ENCODE results near the gene SPRY2. TPM values are rescaled to one million over a fixed set of nuclear protein-coding genes. Genes with fewer than 3 reads are reported as not detected.

The SPRY2 gene
- total and polyA plus RNA-seq, 2 donors (not counting 3 experiments of a cell fraction or from before 2014, with no cell fraction given), result 26.2 to 52.3 TPM

DNA sequence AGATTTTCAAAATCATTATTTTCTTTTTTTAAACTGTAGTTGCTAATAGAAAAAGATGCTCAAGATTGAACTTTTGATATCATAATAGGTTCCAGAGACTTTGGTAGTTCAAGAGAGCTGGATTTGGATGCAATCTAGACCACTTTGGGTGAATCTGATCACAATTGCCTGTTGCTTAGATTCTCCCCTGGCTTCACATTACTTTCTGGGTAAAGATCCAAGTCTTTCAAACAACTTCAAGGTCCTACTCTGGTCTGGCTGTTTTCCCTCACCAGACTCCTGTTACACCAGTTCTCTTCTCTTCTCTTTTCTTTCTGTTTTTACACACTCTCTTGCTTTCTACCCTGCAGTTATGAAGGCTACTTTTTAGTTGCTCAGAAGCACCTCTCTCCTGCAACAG is 7.4 kb upstream of the SPRY2 start:
- H3K27me3 ChIP-seq (ENCODE audit: control insufficient read depth in 2 of 2, insufficient read depth in 2 of 2, low read length in 2 of 2), result no peaks in the 10 kb centered on the region
- H3K36me3 ChIP-seq (ENCODE audit: control insufficient read depth in 2 of 2, extremely low read depth in 1 of 2, insufficient read depth in 2 of 2, low read length in 2 of 2), result no peaks in the 10 kb centered on the region
- H3K4me2 ChIP-seq (ENCODE audit: insufficient read depth, low read length), result no peak overlapping the region
- H3K9me3 ChIP-seq (replicated peaks; ENCODE audit: control insufficient read depth, insufficient read depth, low read length), result no peaks in the 10 kb centered on the region
- no peaks in the 10 kb centered on the region for H3K9me1 ChIP-seq (replicated peaks; ENCODE audit: control insufficient read depth, extremely low read depth, insufficient read depth, low read length)
- ChIA-PET CTCF (interaction anchor here (1.2 kb wide), 1 partner anchor 670 kb away, joined by 4 read pairs; no protein-coding TSS in a partner anchor), POLR2A (interaction anchor here (0.7 kb wide), 1 partner anchor 256 kb away, joined by 3 read pairs; no protein-coding TSS in a partner anchor)
- no peaks in the 10 kb centered on the region for H4K20me1 ChIP-seq (replicated peaks; ENCODE audit: control insufficient read depth, extremely low read depth, insufficient read depth, low read length)
- dilution Hi-C loops (cut with MboI; ENCODE audit: extremely low pct_ligation_motif_present, low sequenced_read_pairs), result loop anchor here (25.0 kb wide), 1 partner anchor 311 kb away; no protein-coding TSS in a partner anchor
- no peak overlapping the region for H3K9ac ChIP-seq (replicated peaks; ENCODE audit: extremely low read depth, insufficient read depth, low read length)
- H3K4me3 ChIP-seq (replicated peaks in 1 of 3; ENCODE audit: insufficient read depth in 1 of 3, low read depth in 1 of 3, low read length in 3 of 3), result no peak overlapping the region
- no peaks in the 10 kb centered on the region for H3K79me2 ChIP-seq (ENCODE audit: control insufficient read depth, insufficient read depth, low read length)
- H2AFZ ChIP-seq (ENCODE audit: low read depth, low read length), result no peak overlapping the region
- no peak overlapping the region for H3K27ac ChIP-seq (ENCODE audit: insufficient read depth, low read depth, low read length)
- no TSS peak for BruUV-seq (replicated peaks)
- FAIRE-seq (no peak), DNase-seq (ENCODE audit: low read depth, low spot score) (no peak)
- TF ChIP-seq JUN (IDR thresholded peaks at IDR 0.05; ENCODE audit: borderline replicate concordance, insufficient read depth, insufficient read length, low read depth) (no peak), GATA2 (IDR thresholded peaks at IDR 0.05; ENCODE audit: insufficient read depth, insufficient read length, low read depth, low read length) (no peak), MYC (IDR thresholded peaks at IDR 0.05; ENCODE audit: low read depth, low read length) (no peak)
- H3K4me1 ChIP-seq (ENCODE audit: control insufficient read depth, extremely low read depth, insufficient read depth, low read length), result peaks cover 5% of the 10 kb centered on the region
- intact Hi-C loops (cut with micrococcal nuclease), result no loop called here

DNA sequence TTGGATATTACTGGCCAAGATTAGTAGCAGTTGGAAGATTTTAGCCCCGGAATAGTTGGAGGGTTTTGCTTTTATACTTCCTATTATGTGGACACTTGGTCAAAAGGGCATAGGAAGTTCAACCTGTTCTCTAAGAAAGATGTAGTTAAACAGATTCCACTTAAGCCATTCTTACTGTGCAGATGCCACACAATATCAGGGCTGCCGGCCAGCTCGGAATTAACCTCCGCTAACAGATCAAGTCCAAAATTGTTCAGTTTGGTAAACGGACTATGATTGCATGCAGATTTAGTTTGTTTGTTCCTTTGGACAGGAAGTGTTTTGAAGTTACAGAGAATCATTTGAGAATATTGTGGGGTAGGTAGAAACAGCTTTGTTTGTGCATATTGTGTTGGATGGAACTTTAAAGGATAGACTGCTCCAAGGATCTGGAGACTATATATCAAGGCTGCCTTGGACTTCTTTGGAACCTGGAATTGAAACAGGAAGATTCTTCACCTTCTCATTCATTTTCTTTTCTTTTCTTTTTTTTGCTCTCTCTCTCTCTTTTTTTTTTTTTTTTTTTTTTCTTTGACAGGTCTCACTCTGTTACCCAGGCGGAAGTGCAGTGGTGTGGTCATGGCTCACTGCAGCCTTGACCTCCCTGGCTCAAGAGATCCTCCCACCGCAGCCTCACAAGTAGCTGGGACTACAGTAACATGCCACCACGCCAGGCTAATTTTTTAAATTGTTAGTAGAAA is 5.0 kb upstream of the SPRY2 start:
- H2AFZ ChIP-seq (ENCODE audit: low read depth, low read length), result no peak overlapping the region
- BruUV-seq (replicated peaks), result no TSS peak
- no peak overlapping the region for H3K9ac ChIP-seq (replicated peaks; ENCODE audit: extremely low read depth, insufficient read depth, low read length)
- H3K4me3 ChIP-seq (replicated peaks in 1 of 3; ENCODE audit: insufficient read depth in 1 of 3, low read depth in 1 of 3, low read length in 3 of 3), result no peak overlapping the region
- no peak overlapping the region for H3K4me2 ChIP-seq (ENCODE audit: insufficient read depth, low read length)
- TF ChIP-seq, protein P1, sequence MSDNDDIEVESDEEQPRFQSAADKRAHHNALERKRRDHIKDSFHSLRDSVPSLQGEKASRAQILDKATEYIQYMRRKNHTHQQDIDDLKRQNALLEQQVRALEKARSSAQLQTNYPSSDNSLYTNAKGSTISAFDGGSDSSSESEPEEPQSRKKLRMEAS (IDR thresholded peaks at IDR 0.05; ENCODE audit: insufficient read depth, insufficient read length), result no peak
- TF ChIP-seq GATA2 (IDR thresholded peaks at IDR 0.05; ENCODE audit: insufficient read depth, insufficient read length, low read depth, low read length), result no peak
- TF ChIP-seq POLR2A (IDR thresholded peaks at IDR 0.05; ENCODE audit: low read depth, low read length), result no peak
- no peak for TF ChIP-seq POLR2AphosphoS5 (IDR thresholded peaks at IDR 0.05; ENCODE audit: insufficient read depth, low read depth, low read length)
- TF ChIP-seq, protein P2, sequence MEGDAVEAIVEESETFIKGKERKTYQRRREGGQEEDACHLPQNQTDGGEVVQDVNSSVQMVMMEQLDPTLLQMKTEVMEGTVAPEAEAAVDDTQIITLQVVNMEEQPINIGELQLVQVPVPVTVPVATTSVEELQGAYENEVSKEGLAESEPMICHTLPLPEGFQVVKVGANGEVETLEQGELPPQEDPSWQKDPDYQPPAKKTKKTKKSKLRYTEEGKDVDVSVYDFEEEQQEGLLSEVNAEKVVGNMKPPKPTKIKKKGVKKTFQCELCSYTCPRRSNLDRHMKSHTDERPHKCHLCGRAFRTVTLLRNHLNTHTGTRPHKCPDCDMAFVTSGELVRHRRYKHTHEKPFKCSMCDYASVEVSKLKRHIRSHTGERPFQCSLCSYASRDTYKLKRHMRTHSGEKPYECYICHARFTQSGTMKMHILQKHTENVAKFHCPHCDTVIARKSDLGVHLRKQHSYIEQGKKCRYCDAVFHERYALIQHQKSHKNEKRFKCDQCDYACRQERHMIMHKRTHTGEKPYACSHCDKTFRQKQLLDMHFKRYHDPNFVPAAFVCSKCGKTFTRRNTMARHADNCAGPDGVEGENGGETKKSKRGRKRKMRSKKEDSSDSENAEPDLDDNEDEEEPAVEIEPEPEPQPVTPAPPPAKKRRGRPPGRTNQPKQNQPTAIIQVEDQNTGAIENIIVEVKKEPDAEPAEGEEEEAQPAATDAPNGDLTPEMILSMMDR (IDR thresholded peaks at IDR 0.05; ENCODE audit: extremely low read depth in 1 of 2, insufficient read depth in 1 of 2, low read depth in 1 of 2, low read length in 2 of 2), result no peak
- TF ChIP-seq EZH2 (IDR thresholded peaks at IDR 0.05; ENCODE audit: borderline replicate concordance, low read depth, low read length, severe bottlenecking), result no peak
- no peak for TF ChIP-seq FOS (IDR thresholded peaks at IDR 0.05; ENCODE audit: borderline replicate concordance, insufficient read depth, low read length)
- TF ChIP-seq MYC (IDR thresholded peaks at IDR 0.05; ENCODE audit: low read depth, low read length), result no peak
- no peak for TF ChIP-seq JUN (IDR thresholded peaks at IDR 0.05; ENCODE audit: borderline replicate concordance, insufficient read depth, insufficient read length, low read depth)
- H4K20me1 ChIP-seq (replicated peaks; ENCODE audit: control insufficient read depth, extremely low read depth, insufficient read depth, low read length), result no peaks in the 10 kb centered on the region
- DNase-seq (ENCODE audit: low read depth, low spot score) (no peak), FAIRE-seq (no peak)
- no peaks in the 10 kb centered on the region for H3K27me3 ChIP-seq (ENCODE audit: control insufficient read depth in 2 of 2, insufficient read depth in 2 of 2, low read length in 2 of 2)
- peaks cover 14% of the 10 kb centered on the region for H3K4me1 ChIP-seq (ENCODE audit: control insufficient read depth, extremely low read depth, insufficient read depth, low read length)
- ChIA-PET POLR2A (no interaction called here), CTCF (interaction anchor here (0.7 kb wide), 2 partner anchors 104 to 672 kb away, joined by 3 read pairs; no protein-coding TSS in a partner anchor)
- dilution Hi-C loops (cut with MboI; ENCODE audit: extremely low pct_ligation_motif_present, low sequenced_read_pairs), result loop anchor here (25.0 kb wide), 1 partner anchor 309 kb away; no protein-coding TSS in a partner anchor
- no peaks in the 10 kb centered on the region for H3K9me1 ChIP-seq (replicated peaks; ENCODE audit: control insufficient read depth, extremely low read depth, insufficient read depth, low read length)
- no peak overlapping the region for H3K27ac ChIP-seq (ENCODE audit: insufficient read depth, low read depth, low read length)
- no peaks in the 10 kb centered on the region for H3K79me2 ChIP-seq (ENCODE audit: control insufficient read depth, insufficient read depth, low read length)
- intact Hi-C loops (cut with micrococcal nuclease), result no loop called here
- H3K9me3 ChIP-seq (replicated peaks; ENCODE audit: control insufficient read depth, insufficient read depth, low read length), result no peaks in the 10 kb centered on the region
- no peaks in the 10 kb centered on the region for H3K36me3 ChIP-seq (ENCODE audit: control insufficient read depth in 2 of 2, extremely low read depth in 1 of 2, insufficient read depth in 2 of 2, low read length in 2 of 2)
